Duodenal mucosa (tissue), 2 donors: ENCODE measurements around the gene UBE2QL1.

Experiments used
- H3K27ac ChIP-seq: one replicate; pipeline ENCODE4 v1.7.0; 2013; ENCODE audit warnings: low read depth, low read length
- H3K27me3 ChIP-seq, 2 donors: one replicate each; pipeline ENCODE4 v1.7.0; 2013; ENCODE audit warnings: low read length in 2 of 2, control low read depth in 1 of 2; ENCODE audit not compliant: insufficient read depth in 2 of 2, control insufficient read depth in 1 of 2
- H3K36me3 ChIP-seq, 2 donors: one replicate each; pipeline ENCODE4 v1.7.0; 2013; ENCODE audit warnings: low read length in 2 of 2, control low read depth in 1 of 2; ENCODE audit not compliant: insufficient read depth in 2 of 2, control insufficient read depth in 1 of 2
- H3K4me1 ChIP-seq, 2 donors: one replicate each; pipeline ENCODE4 v1.7.0; 2013; ENCODE audit warnings: low read length in 2 of 2, control low read depth in 1 of 2; ENCODE audit not compliant: insufficient read depth in 2 of 2, control insufficient read depth in 1 of 2
- H3K4me3 ChIP-seq, 2 donors: one replicate each; pipeline ENCODE4 v1.7.0; 2013; ENCODE audit warnings: low read length in 2 of 2, low read depth in 1 of 2
- H3K9ac ChIP-seq, 2 donors: one replicate each; pipeline ENCODE4 v1.7.0; 2013; ENCODE audit warnings: low read length in 2 of 2, low read depth in 1 of 2
- H3K9me3 ChIP-seq, 2 donors: one replicate each; pipeline ENCODE4 v1.7.0; 2013; ENCODE audit warnings: low read length in 2 of 2, control low read depth in 1 of 2; ENCODE audit not compliant: control insufficient read depth in 1 of 2

UBE2QL1 gene

DNA sequence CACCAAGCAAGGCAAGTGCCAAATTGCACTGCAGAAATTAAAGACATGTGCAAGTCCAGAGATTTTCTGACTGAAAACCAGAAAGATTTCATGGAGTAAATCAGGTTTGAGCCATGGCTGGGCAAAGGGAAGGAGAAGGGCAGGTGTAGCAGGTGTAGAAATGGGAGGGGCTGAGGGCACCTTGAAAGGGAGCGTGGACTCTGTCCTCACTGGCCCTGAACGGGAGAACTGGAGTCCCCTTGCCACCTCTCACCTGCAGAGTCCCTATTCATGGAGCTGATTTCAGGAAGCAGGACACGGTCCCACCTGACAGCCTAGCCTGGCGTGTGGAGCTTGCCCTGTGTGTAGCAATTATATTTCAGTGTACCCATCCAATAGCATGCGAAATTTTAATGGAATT lies 46.3 kb downstream of the UBE2QL1 start:
- no peak overlapping the region for H3K27ac ChIP-seq
- H3K36me3 ChIP-seq: no peaks in the 10 kb centered on the region
- H3K9me3 ChIP-seq: no peaks in the 10 kb centered on the region
- H3K27me3 ChIP-seq: no peaks in the 10 kb centered on the region
- no peaks in the 10 kb centered on the region for H3K4me1 ChIP-seq
- no peak overlapping the region for H3K9ac ChIP-seq
- H3K4me3 ChIP-seq: no peak overlapping the region

DNA sequence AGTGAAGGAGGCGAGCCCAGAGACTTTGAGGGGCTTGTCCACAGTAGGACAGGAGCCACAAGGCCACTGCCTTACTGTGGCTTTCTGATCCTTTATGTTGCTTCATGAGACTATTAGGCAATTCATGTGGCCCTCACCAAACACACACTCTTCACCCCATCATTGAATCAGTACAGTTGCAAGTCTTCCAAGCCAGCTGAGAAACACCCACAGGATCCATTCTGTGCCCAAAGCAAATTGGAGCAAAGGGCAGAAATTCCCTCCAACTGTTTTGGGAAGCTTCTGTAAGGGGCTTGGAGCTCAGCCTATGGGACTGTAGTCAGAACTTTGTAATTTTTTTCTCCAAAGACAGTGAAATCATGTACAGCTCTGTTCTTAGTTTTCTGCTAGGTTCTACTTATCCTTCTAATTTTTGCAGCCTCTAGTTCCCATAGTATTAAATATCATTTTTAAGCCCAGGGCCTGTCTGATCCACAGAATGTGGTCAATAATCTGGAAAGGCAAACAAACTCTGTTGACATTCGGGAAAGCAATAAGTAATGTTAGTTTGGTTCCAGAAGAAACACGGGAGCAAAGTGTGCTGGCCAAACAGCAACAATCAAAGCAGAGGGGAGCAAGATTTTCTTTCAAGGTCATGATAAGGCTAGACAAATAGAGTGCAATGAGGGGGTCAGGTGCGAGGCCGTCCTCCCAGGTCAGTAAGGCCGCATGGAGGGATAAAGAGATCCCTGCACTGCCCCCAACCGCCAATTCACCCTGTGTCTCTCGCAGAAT lies 47.0 kb downstream of the UBE2QL1 start:
- Histone ChIP-seq H3K9me3 (no peaks in the 10 kb centered on the region), H3K27ac (no peak overlapping the region), H3K36me3 (no peaks in the 10 kb centered on the region), H3K4me3 (no peak overlapping the region), H3K4me1 (no peaks in the 10 kb centered on the region), H3K27me3 (no peaks in the 10 kb centered on the region), H3K9ac (no peak overlapping the region)

DNA sequence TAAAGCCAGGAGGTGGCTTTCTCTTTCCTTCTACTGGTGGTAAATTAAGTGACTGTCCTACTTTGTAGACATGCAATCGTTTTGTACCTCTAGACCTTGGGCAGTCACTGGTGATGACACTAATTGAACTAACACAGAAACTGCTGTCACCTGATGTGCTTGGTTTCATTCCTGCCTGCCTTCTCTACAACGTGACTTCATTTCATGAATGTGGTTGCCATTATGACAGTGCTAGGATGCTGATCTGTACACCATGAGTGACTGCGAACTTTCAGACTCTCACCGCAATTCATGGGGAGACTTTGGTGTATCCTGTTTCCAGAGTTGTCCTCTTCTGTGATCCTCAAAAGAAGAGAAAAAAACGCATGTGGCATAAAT lies 47.5 kb downstream of the UBE2QL1 start:
- no peaks in the 10 kb centered on the region for H3K36me3 ChIP-seq
- H3K4me3 ChIP-seq: no peak overlapping the region
- H3K27ac ChIP-seq: no peak overlapping the region
- no peaks in the 10 kb centered on the region for H3K4me1 ChIP-seq
- no peak overlapping the region for H3K9ac ChIP-seq
- no peaks in the 10 kb centered on the region for H3K9me3 ChIP-seq
- no peaks in the 10 kb centered on the region for H3K27me3 ChIP-seq

DNA sequence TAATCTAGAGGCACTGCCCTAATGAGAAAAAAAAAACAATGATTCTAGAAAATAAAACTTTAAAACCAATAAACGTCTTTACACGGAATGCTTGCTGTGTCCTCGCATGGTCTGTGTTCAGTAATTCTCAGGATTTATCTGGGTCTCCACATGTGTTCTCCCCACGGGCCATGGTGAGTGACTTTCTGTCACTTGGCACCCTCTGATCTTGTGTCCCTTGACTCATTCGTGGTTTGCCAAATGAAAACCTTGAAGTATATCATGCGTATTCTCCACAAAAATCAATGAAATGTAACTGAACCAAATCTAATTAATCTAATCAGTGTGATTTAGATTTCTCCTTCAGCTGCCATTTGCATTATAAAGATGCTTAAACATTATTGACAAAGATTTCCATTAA lies 48.0 kb downstream of the UBE2QL1 start:
- no peak overlapping the region for H3K27ac ChIP-seq
- no peaks in the 10 kb centered on the region for H3K36me3 ChIP-seq
- H3K9me3 ChIP-seq: no peaks in the 10 kb centered on the region
- H3K9ac ChIP-seq: no peak overlapping the region
- no peaks in the 10 kb centered on the region for H3K27me3 ChIP-seq
- no peaks in the 10 kb centered on the region for H3K4me1 ChIP-seq
- H3K4me3 ChIP-seq: no peak overlapping the region

DNA sequence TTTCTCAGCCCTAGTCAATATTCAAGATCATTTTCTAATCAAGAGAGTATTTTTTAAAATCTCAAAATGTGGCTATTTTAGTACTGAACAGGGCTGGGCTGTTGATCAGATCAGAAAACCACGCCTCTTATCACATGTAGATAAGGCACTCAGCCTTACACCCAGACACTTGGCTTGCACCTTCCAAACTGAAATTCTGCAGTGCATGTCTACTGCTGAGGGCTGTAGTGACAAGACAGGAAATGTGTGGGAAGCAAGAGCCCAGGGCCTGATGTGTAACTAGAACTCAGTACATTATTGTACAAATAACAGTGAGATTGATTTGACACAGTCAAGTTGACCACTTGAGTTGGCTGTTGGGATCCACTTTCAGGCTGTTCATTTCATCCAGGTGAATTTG lies 48.6 kb downstream of the UBE2QL1 start:
- Histone ChIP-seq H3K9ac (no peak overlapping the region), H3K27me3 (no peaks in the 10 kb centered on the region), H3K27ac (no peak overlapping the region), H3K36me3 (no peaks in the 10 kb centered on the region), H3K4me3 (no peak overlapping the region), H3K9me3 (no peaks in the 10 kb centered on the region), H3K4me1 (no peaks in the 10 kb centered on the region)

DNA sequence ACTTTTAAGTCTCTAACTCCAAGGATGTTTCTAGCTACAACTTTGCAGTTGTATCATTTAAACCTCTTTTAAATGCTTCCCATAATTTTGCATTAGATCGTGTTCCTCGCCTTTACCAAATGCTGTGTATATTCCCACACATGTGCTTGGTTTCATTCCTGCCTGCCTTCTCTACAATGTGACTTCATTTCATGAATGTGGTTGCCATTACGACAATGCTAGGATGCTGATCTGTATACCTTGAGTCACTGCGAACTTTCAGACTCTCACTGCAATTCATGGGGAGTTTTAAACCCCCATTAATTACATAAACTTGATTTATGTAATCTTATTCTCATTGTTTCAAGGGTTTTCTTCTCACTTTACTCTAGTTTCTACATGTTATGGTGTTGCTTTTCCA lies 50.3 kb downstream of the UBE2QL1 start:
- H3K4me3 ChIP-seq: no peak overlapping the region
- H3K9me3 ChIP-seq: no peaks in the 10 kb centered on the region
- no peaks in the 10 kb centered on the region for H3K4me1 ChIP-seq
- H3K27ac ChIP-seq: no peak overlapping the region
- H3K36me3 ChIP-seq: no peaks in the 10 kb centered on the region
- no peak overlapping the region for H3K9ac ChIP-seq
- no peaks in the 10 kb centered on the region for H3K27me3 ChIP-seq

DNA sequence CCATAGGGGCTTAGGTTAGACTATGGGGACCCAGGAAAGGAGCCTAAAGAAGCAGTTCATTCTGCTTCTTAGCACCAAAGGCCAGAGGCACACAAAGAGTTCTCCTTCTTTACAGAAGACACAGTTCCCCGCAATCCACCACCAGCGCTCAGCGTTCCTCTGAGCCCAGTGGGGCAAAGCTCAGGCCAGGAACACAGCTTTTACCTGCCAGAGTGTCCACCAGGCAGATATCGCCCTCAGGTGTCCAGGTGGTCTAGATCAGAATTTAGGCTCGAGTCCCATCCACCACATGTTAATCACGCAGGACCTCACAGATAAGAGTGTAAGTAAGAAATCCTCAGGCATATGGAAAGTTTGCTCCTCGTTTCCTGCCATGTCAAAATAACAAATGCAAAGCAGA lies 53.0 kb downstream of the UBE2QL1 start:
- no peak overlapping the region for H3K4me3 ChIP-seq
- no peaks in the 10 kb centered on the region for H3K4me1 ChIP-seq
- H3K36me3 ChIP-seq: no peaks in the 10 kb centered on the region
- no peak overlapping the region for H3K9ac ChIP-seq
- no peak overlapping the region for H3K27ac ChIP-seq
- no peaks in the 10 kb centered on the region for H3K27me3 ChIP-seq
- H3K9me3 ChIP-seq: no peaks in the 10 kb centered on the region

DNA sequence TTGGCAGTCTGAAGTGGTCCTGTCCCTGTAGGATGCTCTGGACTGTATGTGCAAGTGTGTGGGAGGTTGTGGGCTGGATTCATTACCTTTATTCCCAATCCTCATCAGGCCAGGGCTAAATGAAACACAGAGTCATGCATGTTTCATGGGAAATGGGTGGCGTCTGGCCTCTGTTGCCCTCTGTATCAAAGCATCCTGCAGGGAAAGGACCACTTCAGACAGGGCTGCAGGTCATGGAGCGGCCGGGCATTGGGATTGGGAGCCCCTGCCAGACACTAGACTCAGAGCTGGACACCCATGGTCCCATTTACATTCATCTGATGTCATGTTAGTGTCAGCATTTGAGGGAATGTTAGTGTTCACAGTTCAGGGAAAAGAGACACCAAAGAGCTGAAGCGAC lies 53.8 kb downstream of the UBE2QL1 start:
- Histone ChIP-seq H3K9ac (no peak overlapping the region), H3K36me3 (no peaks in the 10 kb centered on the region), H3K9me3 (no peaks in the 10 kb centered on the region), H3K4me3 (no peak overlapping the region), H3K27me3 (no peaks in the 10 kb centered on the region), H3K27ac (no peak overlapping the region), H3K4me1 (no peaks in the 10 kb centered on the region)

DNA sequence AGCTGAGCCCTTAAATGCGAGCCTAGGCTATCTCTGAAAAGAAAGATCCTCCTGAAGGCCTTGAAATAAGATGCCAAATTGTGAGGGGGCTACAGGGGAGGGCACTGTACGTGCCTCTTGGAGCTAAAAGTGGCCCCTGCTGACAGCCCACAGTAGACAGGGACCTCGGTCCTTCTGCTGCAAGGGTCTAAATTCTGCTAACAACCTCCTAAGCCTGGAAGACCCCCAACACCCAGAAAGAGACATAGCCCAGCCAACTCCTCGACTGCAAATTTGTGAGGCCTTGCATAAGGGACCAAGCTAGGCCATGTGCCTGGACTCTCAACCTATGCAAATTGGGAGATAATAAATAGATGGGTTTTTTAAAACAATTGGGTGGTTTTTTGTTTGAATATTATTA lies 54.7 kb downstream of the UBE2QL1 start:
- no peaks in the 10 kb centered on the region for H3K27me3 ChIP-seq
- no peaks in the 10 kb centered on the region for H3K36me3 ChIP-seq
- H3K27ac ChIP-seq: no peak overlapping the region
- no peak overlapping the region for H3K4me3 ChIP-seq
- H3K9ac ChIP-seq: no peak overlapping the region
- H3K4me1 ChIP-seq: no peaks in the 10 kb centered on the region
- H3K9me3 ChIP-seq: no peaks in the 10 kb centered on the region

DNA sequence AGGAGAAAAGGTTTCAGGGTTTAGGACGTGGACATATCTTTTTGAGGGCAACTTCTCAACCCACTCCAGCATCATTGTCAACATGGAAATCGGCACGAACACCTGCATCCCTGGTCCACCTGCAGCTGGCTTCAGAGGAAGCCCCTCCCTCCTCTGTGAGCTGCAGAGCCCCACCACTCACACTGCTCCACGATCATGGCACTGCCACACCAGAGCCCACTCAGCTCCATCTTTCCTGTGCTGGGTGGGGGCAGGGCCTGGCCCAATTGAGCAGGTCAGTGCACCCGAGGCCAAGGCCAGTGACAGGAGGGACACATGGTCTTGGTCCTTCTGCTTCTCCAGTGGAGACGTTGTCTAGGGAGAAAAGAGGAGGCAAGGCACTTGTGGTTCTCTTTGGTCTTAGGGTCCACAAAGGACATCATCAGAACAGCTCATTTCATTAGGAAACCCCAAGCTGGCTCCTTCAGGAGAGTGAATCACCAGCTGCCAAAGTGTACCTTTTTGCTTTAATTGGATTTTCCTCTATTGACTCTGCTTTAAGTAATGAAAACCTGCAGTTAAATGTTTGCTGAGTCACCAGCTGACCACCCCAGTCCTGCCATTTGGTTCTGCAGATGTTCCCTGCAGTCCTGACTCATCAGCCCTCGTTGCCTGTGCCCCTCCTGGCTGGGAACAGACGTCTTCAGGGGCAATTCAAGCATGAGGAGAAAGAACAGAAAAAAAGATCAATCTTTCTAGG lies 56.2 kb downstream of the UBE2QL1 start:
- no peaks in the 10 kb centered on the region for H3K36me3 ChIP-seq
- no peak overlapping the region for H3K4me3 ChIP-seq
- H3K9me3 ChIP-seq: no peaks in the 10 kb centered on the region
- H3K4me1 ChIP-seq: no peaks in the 10 kb centered on the region
- no peak overlapping the region for H3K27ac ChIP-seq
- H3K27me3 ChIP-seq: no peaks in the 10 kb centered on the region
- H3K9ac ChIP-seq: no peak overlapping the region
